ENCODE results near the gene RTF2.

- TF ChIP-seq CTCF (IDR thresholded peaks at IDR 0.05; ENCODE audit: low read length) (no peak), EZH2phosphoT487 (IDR thresholded peaks at IDR 0.05; ENCODE audit: low read length) (no peak), EZH2 (optimal IDR thresholded peaks at IDR 0.05; ENCODE audit: low read depth, low read length) (no peak)
Measured at GRCh38 chr20:56445540-56445939, 22.9 kb upstream of the RTF2 start.

Measured in MM.1S (cell line).